Peyer's patch (tissue), 4 donors: ENCODE measurements around the gene UCHL5. TPM values are rescaled to one million over a fixed set of nuclear protein-coding genes. Genes with fewer than 3 reads are reported as not detected.

ENCODE experiments used
- DNase-seq, 3 donors: peaks; one replicate each; pipeline ENCODE4 v3.0.0-alpha.2; 2017 to 2019
- H3K27ac ChIP-seq, 4 donors: fragments of 200-600 bp; sonication (generic); one replicate each; pipeline ENCODE4 v1.5.1; 2016 to 2019
- H3K27me3 ChIP-seq, 2 donors: fragments of 200-600 bp; sonication (generic); one replicate each; pipeline ENCODE4 v1.5.1; 2019
- H3K36me3 ChIP-seq, 3 donors: fragments of 200-600 bp; sonication (generic); one replicate each; pipeline ENCODE4 v1.5.1; 2016 to 2019
- H3K4me1 ChIP-seq, 4 donors: fragments of 200-600 bp; sonication (generic); one replicate each; pipeline ENCODE4 v1.5.1; 2016 to 2019
- H3K4me3 ChIP-seq, 4 donors: fragments of 200-600 bp; sonication (generic); 1 replicate in 3 of 4; 2 replicates in 1 of 4; pipeline ENCODE4 v1.5.1; 2016 to 2019; ENCODE audit warnings: mild to moderate bottlenecking in 1 of 4
- H3K9me3 ChIP-seq, 4 donors: fragments of 200-600 bp; sonication (generic); one replicate each; pipeline ENCODE4 v1.5.1; 2016 to 2019; ENCODE audit warnings: mild to moderate bottlenecking in 1 of 4
- POLR2A ChIP-seq, 2 donors: fragments of 450-650 bp; IDR thresholded peaks; one replicate each; pipeline ENCODE4 v1.5.1; 2017; ENCODE audit warnings: antibody characterized with exemption in 2 of 2, mild to moderate bottlenecking in 2 of 2, moderate library complexity in 2 of 2
- total RNA-seq, 4 donors: library from RNA; depleted of rRNA; stranded (reverse); fragments of >200 nt; gene quantifications; one replicate each; pipeline ENCODE4 v1.1.0, GENCODE V29; 2016
- TF ChIP-seq, protein P1 (sequence below), 6 experiments: fragments of 450-650 bp in 4 of 6; fragments of 200-600 bp in 2 of 6; sonication (generic) in 1 of 6; IDR thresholded peaks; one replicate each; pipeline ENCODE4 v1.5.1; 2017 to 2019; ENCODE audit warnings: antibody characterized with exemption in 6 of 6, mild to moderate bottlenecking in 3 of 6, moderate library complexity in 1 of 6

Gene UCHL5
- total RNA-seq, 4 donors from 2014 or later = 27.9 to 39.6 (median 34.3) TPM

DNA sequence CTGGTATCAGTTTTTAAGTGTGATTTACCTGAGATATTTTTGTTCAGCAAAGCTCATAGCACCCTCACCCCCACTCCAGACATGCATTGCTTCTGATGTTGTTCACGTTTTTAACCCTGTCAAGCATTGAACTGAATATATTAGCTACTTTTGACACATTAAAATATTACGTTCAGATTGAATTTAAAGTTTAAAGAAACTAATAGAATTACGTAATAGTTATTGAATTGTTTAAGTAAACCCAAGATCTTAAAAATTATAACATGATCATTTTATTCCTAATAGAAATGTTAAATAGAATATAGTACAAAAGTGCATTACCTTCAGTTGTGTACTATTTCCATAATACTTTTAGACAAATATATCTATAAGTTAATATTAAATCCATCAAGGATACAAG, 27.2 kb upstream of the UCHL5 start:
- H3K27me3 ChIP-seq = no peaks in the 10 kb centered on the region
- no peak overlapping the region for H3K27ac ChIP-seq
- no peaks in the 10 kb centered on the region for H3K9me3 ChIP-seq
- TF ChIP-seq POLR2A (IDR thresholded peaks at IDR 0.05) = no peak
- TF ChIP-seq, protein P1, sequence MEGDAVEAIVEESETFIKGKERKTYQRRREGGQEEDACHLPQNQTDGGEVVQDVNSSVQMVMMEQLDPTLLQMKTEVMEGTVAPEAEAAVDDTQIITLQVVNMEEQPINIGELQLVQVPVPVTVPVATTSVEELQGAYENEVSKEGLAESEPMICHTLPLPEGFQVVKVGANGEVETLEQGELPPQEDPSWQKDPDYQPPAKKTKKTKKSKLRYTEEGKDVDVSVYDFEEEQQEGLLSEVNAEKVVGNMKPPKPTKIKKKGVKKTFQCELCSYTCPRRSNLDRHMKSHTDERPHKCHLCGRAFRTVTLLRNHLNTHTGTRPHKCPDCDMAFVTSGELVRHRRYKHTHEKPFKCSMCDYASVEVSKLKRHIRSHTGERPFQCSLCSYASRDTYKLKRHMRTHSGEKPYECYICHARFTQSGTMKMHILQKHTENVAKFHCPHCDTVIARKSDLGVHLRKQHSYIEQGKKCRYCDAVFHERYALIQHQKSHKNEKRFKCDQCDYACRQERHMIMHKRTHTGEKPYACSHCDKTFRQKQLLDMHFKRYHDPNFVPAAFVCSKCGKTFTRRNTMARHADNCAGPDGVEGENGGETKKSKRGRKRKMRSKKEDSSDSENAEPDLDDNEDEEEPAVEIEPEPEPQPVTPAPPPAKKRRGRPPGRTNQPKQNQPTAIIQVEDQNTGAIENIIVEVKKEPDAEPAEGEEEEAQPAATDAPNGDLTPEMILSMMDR (IDR thresholded peaks at IDR 0.05) = no peak
- no peak overlapping the region for H3K4me3 ChIP-seq
- no peak for DNase-seq
- no peaks in the 10 kb centered on the region for H3K4me1 ChIP-seq
- H3K36me3 ChIP-seq = peaks cover 0 to 58% (median 0%) of the 10 kb centered on the region in 3 donors

DNA sequence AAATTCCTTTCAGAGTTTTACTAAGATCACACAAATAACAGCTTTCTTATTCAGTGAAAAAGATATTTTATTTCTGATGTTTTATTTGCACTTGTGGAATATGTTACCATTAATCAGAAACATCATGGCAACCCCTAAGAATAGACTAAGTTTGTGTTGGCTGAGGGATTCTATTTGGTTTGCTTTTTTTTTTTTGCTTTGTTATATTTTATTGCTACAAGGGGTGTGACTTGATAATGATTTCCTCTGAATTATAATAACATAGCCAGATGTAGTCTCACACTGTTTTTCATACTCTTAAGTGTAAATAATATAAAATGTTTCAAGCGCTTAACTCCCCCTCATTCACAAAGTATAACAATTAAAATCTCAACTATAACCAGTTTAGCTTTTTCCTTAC, 26.1 kb upstream of the UCHL5 start:
- no peak overlapping the region for H3K4me3 ChIP-seq
- no peak for TF ChIP-seq POLR2A (IDR thresholded peaks at IDR 0.05)
- TF ChIP-seq, protein P1 (IDR thresholded peaks at IDR 0.05) = no peak
- H3K9me3 ChIP-seq = no peaks in the 10 kb centered on the region
- peaks cover 0 to 58% (median 0%) of the 10 kb centered on the region in 3 donors for H3K36me3 ChIP-seq
- no peak overlapping the region for H3K27ac ChIP-seq
- H3K4me1 ChIP-seq = no peaks in the 10 kb centered on the region
- no peaks in the 10 kb centered on the region for H3K27me3 ChIP-seq
- no peak for DNase-seq

DNA sequence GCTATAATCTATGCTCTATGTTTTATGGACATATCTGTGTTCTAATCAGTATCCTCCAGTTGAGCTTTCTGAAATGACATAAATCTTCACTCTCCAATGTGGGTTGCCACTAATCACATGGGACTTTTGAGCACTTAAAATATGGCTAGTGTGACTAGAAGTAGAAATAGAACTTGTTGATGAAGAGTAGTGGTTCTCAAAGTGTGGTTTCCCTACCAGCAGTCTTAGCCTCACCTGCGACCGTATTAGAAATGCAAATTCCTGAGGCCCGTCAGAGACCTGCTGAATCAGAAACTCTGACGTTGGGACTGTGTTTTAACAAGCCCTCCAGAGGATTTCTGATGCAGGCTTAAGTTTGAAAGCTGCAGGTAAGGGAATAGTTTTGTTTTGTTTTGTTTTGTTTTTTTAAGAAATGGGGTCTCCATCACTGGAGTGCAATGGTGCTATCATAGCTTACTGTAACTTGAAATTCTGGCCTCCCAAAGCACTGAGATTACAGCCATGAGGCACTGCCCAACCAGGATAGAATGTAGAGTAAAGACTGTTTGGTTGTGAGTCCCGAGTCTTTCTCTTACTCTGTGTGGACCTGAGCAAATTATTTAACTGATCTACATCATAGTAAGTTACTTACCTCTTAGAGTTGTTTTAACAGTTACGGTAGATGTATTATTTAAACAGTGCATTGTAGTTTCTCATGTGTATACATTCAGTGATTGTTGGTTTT, 24.4 kb upstream of the UCHL5 start:
- Histone ChIP-seq H3K4me1 (no peaks in the 10 kb centered on the region), H3K4me3 (no peak overlapping the region), H3K36me3 (peaks cover 0 to 66% (median 0%) of the 10 kb centered on the region in 3 donors), H3K9me3 (no peaks in the 10 kb centered on the region), H3K27me3 (no peaks in the 10 kb centered on the region), H3K27ac (no peak overlapping the region)
- TF ChIP-seq, protein P1 (IDR thresholded peaks at IDR 0.05) = no peak
- no peak for TF ChIP-seq POLR2A (IDR thresholded peaks at IDR 0.05)
- DNase-seq = no peak

DNA sequence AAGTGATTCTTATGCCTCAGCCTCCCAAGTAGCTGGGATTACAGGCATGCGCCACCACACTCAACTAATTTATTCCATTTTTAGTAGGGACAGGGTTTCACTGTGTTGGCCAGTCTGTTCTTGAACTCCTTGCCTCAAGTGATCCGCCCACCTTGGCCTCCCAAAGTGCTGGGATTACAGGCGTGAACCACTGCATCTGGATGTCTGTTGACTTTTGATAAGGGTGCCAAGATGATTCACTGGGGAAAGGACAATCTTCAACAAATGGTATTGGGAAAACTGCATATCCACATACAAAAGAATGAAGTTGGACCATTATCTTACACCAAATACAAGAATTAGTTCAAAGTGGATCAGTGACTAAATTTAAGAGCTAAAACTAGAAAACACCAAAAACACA, 20.0 kb upstream of the UCHL5 start:
- Histone ChIP-seq H3K4me1 (no peaks in the 10 kb centered on the region), H3K27ac (no peak overlapping the region), H3K36me3 (peaks cover 0 to 71% (median 0%) of the 10 kb centered on the region in 3 donors), H3K4me3 (no peak overlapping the region), H3K27me3 (no peaks in the 10 kb centered on the region), H3K9me3 (no peaks in the 10 kb centered on the region)
- no peak for DNase-seq
- no peak for TF ChIP-seq POLR2A (IDR thresholded peaks at IDR 0.05)
- TF ChIP-seq, protein P1 (IDR thresholded peaks at IDR 0.05) = no peak

DNA sequence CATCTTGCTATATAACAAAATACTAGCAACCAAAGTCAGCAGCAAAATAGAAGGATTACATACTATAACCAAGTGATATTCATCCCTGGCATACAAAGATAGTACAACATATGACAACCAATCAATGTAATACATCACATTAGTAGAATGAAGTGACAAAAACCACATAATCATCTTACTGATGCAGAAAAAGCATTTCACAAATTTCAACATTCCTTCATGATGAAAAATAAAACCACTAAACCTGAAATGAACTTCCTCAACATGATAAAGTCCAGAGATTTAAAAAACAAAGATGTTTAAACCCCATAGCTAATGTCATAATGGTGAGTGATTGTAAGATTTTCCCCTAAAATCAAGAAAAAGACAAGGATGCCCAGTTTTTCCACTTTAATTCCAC, 18.8 kb upstream of the UCHL5 start:
- Histone ChIP-seq H3K27me3 (no peaks in the 10 kb centered on the region), H3K9me3 (no peaks in the 10 kb centered on the region), H3K36me3 (peaks cover 0 to 59% (median 0%) of the 10 kb centered on the region in 3 donors), H3K27ac (no peak overlapping the region), H3K4me3 (no peak overlapping the region), H3K4me1 (no peaks in the 10 kb centered on the region)
- DNase-seq = no peak
- TF ChIP-seq, protein P1 (IDR thresholded peaks at IDR 0.05) = no peak
- no peak for TF ChIP-seq POLR2A (IDR thresholded peaks at IDR 0.05)
